GM12872 (cell line): Measurements from ENCODE around the gene DCTN1.

Experiments
- TF ChIP-seq, protein P1 (sequence below): IDR thresholded peaks from 3 replicates; pipeline ENCODE4 v1.5.1; 2011; ENCODE audit warnings: low read depth, mild to moderate bottlenecking, low read length, moderate library complexity; ENCODE audit not compliant: insufficient read depth

DCTN1 gene

DNA sequence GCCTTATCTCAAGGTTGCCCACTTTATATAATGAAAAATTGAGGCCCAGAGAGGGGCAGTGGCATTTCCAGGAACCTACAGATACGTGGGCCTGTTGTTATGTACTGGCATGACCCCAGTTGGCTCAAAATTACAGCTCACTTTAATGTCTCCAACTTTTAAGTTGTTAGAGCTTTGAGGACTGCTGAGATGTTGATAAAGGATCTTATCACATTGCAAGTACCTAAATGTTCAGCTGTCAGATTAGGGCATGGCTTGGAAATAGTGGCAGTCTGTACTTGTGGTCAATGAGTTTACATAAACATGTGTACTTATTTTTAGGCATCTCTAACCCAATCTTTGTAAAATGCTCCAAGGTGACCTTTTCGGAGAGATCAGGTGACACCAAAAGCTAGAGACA is 51.5 kb downstream of the DCTN1 start:
- TF ChIP-seq, protein P1, sequence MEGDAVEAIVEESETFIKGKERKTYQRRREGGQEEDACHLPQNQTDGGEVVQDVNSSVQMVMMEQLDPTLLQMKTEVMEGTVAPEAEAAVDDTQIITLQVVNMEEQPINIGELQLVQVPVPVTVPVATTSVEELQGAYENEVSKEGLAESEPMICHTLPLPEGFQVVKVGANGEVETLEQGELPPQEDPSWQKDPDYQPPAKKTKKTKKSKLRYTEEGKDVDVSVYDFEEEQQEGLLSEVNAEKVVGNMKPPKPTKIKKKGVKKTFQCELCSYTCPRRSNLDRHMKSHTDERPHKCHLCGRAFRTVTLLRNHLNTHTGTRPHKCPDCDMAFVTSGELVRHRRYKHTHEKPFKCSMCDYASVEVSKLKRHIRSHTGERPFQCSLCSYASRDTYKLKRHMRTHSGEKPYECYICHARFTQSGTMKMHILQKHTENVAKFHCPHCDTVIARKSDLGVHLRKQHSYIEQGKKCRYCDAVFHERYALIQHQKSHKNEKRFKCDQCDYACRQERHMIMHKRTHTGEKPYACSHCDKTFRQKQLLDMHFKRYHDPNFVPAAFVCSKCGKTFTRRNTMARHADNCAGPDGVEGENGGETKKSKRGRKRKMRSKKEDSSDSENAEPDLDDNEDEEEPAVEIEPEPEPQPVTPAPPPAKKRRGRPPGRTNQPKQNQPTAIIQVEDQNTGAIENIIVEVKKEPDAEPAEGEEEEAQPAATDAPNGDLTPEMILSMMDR = no peak

DNA sequence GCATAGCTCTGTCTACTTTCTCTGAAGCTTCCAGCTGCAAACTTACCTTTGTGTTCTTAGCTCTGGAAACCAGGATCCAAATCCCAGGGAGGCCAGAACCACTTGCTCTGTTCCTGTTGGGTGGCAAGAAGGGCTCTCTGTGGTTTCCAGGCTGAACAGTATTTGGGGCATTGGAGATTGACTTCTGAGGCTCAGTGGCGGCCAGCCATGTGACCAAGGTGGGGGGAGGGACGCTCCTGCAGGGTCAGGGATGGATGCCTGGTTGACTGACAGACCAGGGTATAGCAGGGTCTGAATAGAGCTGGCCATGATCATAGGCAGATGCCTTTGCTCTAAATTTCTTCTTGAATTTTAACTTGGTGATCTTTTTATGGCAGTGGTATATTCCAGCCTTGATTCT is 52.0 kb downstream of the DCTN1 start:
- TF ChIP-seq, protein P1 = no peak

DNA sequence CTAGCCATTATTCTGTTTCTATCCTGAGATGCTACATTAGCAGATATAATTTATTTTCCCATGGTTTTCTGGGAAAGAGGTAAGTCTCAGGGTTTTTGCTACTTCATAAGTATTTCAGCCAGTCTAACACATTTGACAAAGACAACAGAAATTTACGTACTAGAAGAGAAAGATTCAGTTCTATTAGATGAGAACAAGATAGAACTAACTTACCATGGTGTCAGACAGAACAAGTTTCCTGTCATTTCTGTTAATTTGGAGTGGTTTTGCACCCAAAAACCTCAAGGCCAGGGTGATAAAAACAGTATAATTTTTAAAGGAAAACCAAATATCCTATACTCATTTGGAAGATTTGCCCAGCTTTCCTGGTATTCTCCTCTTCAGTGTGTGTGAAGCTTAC is 52.5 kb downstream of the DCTN1 start:
- TF ChIP-seq, protein P1 = no peak

DNA sequence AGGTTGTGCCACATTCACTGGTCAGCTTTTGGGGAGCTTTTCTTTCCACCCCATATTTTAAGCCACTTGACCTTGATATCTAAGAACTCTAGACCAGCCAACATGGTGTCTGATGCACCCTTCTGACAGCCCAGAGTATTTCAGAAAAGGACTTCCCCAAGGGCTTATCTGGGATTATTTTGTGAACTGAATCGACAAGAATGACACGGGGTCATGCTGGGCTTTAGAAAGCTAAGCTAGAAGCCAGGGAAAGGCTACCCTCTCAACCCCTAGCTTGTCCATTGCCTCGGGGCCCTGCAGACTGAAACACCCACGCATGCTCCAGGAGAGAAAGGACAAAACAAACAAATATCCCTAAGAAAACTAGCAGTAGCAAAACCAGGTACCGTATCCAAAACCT is 52.9 kb downstream of the DCTN1 start:
- TF ChIP-seq, protein P1 = no peak

DNA sequence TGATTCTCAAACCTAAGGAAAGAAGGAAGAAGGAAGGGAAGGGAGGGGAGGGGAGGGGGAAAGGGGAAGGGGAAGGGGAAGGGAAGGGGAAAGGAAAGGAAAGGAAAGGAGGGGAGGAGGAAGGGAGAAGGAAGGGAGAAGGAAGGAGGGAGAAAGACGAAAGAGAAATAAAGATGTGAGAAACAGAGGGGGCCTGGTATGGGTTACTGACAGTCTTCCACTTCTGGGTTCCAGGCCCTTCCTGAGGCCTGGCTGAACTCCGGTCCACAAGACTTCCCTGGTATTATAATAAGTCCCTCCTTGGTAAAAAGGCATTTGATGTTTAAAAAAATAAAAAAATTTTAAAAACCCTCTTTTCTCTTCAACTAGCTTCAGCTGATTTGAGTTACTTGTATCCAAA is 54.3 kb downstream of the DCTN1 start:
- TF ChIP-seq, protein P1 = no peak

DNA sequence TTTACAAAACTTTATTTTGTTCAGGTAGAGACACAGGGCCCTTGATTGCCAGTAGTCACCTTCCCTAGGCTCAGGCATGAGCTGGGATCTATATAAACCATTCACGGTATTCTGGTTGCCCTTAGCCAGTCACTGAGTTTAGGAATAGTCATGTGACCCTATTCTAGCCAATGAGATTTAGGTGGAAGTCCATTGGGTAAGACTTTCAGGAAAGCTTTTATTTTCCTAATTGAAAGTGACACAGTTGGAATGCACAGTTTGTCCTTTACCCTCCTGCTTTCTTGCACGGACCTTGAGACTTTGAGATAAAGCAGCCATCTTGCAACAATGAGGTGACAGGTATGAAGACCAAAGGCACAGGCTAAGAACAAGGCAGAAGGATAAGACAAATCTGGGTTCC is 58.4 kb downstream of the DCTN1 start:
- TF ChIP-seq, protein P1 = no peak

DNA sequence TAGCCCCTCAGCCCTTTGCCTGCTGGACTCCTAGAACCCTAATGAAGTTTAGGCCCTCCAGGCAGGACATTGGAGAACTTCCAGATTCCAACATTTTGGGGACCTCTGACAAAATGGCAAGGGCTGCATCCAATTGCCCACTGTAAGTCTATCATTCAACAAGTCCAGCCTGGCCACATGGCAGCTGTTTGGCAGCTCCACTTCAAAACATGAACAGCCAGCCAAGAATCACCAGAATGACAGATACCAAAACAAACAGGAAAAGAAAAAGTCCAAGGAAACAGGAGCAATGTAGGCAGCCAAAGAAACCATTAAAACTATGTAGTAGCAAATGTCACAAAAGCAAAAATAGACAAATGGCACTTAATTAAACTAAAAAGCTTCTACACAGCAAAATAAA is 62.4 kb downstream of the DCTN1 start:
- TF ChIP-seq, protein P1 = no peak
